ENCODE measurements around the gene FAU. TPM values are rescaled to one million over a fixed set of nuclear protein-coding genes. Genes with fewer than 3 reads are reported as not detected.
A peak's percentile ranks its signal among the peaks of the same experiment; 100 is the strongest.

Gene FAU
- total RNA-seq, 4 donors from 2014 or later, result 353 to 521 (median 436) TPM

DNA sequence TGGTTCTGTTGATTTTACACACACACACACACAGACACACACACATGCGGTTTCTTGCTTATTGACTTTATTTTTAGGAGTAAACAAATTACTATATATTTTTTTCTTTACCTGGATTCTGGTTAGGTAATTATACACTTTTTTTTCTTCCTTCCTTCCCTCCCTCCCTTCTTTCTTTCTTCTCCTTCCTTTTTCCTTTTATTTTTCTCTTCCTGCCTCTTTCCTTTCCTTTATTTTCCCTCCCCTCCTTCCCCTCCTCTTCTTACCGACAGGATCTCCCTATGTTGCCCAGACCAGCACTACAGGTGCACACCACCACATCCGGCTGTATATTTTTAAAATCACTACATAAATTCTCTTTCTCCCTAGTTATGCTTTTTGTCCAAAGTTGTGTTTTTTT lies 45.0 kb upstream of the FAU start:
- intact Hi-C loops (cut with DNase I; ENCODE audit: low total_unique reads), result no loop called here
- Histone ChIP-seq H3K4me3 (no peak overlapping the region), H3K27me3 (no peaks in the 10 kb centered on the region), H3K4me1 (no peaks in the 10 kb centered on the region), H3K36me3 (no peaks in the 10 kb centered on the region), H3K9me3 (no peaks in the 10 kb centered on the region), H3K27ac (no peak overlapping the region)
- no peak for ATAC-seq
- DNase-seq, result no peak
- TF ChIP-seq, protein P1, sequence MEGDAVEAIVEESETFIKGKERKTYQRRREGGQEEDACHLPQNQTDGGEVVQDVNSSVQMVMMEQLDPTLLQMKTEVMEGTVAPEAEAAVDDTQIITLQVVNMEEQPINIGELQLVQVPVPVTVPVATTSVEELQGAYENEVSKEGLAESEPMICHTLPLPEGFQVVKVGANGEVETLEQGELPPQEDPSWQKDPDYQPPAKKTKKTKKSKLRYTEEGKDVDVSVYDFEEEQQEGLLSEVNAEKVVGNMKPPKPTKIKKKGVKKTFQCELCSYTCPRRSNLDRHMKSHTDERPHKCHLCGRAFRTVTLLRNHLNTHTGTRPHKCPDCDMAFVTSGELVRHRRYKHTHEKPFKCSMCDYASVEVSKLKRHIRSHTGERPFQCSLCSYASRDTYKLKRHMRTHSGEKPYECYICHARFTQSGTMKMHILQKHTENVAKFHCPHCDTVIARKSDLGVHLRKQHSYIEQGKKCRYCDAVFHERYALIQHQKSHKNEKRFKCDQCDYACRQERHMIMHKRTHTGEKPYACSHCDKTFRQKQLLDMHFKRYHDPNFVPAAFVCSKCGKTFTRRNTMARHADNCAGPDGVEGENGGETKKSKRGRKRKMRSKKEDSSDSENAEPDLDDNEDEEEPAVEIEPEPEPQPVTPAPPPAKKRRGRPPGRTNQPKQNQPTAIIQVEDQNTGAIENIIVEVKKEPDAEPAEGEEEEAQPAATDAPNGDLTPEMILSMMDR (IDR thresholded peaks at IDR 0.05 in 4 of 5, conservative IDR thresholded peaks at IDR 0.05 in 1 of 5), result no peak
- TF ChIP-seq POLR2A (IDR thresholded peaks at IDR 0.05), result no peak
- in situ Hi-C loops (cut with MboI; ENCODE audit: low sequenced_read_pairs in 4 of 4), result no loop called here

DNA sequence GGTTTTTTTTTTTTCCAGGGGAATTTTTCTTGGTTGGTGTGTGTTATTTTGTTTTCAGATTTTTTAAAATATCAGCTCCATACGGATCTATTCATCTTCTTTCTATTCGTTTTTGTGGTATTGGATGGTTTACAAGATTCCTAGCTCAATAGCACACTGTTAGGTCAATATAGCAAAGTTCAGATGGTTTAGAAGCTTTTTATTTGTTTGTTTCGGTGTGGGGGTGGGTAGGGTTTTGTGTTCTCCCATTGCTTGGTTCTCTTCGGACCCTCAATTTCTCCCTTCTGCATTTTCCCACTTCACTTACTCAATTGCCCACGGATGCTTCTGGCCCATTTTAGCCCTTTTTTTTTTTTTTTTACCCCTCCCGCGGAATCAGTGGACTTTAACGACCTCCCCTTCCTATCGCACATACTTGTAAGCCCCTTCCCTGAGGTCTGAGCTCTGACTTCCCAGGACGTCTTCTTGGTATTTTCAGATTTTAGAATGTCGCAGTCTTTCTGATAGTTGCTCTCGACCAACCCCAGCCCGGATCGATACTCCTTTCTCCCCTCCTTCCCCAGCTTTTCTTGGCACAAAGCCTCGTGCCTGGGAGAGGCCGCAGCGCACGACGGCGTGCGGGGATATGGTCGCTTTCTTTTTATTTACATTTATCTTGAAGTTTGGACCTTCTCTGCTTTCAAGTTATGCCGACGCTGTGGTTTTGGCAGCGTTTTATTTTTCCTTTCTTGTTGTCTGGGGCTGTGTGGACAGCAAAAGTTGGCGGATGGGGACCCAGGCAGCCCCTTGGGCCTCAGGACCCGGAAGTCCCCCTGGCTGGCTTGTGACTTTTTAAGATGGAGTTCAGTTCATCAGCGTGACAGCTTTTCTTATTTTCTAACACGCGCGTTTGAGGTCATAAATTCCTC lies 43.7 kb upstream of the FAU start:
- Histone ChIP-seq H3K4me1 (no peaks in the 10 kb centered on the region), H3K36me3 (no peaks in the 10 kb centered on the region), H3K9me3 (no peaks in the 10 kb centered on the region), H3K27me3 (no peaks in the 10 kb centered on the region), H3K4me3 (peak overlapping the region; percentile 40 to 51 (median 44)), H3K27ac (no peak overlapping the region)
- TF ChIP-seq, protein P1 (IDR thresholded peaks at IDR 0.05 in 4 of 5, conservative IDR thresholded peaks at IDR 0.05 in 1 of 5), result no peak
- TF ChIP-seq POLR2A (IDR thresholded peaks at IDR 0.05), result no peak
- intact Hi-C loops (cut with DNase I; ENCODE audit: low total_unique reads), result no loop called here
- in situ Hi-C loops (cut with MboI; ENCODE audit: low sequenced_read_pairs in 4 of 4), result no loop called here
- DNase-seq (peak in 1 of 2 donors; percentile 6), ATAC-seq (no peak)

GRCh38 chr11:65163684-65164083 lies 41.8 kb upstream of the FAU start:
- H3K4me3 ChIP-seq, result no peak overlapping the region
- no peaks in the 10 kb centered on the region for H3K9me3 ChIP-seq
- H3K36me3 ChIP-seq, result no peaks in the 10 kb centered on the region
- TF ChIP-seq POLR2A (IDR thresholded peaks at IDR 0.05), result no peak
- TF ChIP-seq, protein P1 (IDR thresholded peaks at IDR 0.05 in 4 of 5, conservative IDR thresholded peaks at IDR 0.05 in 1 of 5), result no peak
- H3K4me1 ChIP-seq, result no peaks in the 10 kb centered on the region
- no peaks in the 10 kb centered on the region for H3K27me3 ChIP-seq
- intact Hi-C loops (cut with DNase I; ENCODE audit: low total_unique reads), result no loop called here
- H3K27ac ChIP-seq, result no peak overlapping the region
- in situ Hi-C loops (cut with MboI; ENCODE audit: low sequenced_read_pairs in 4 of 4), result no loop called here
- DNase-seq (no peak), ATAC-seq (no peak)

DNA sequence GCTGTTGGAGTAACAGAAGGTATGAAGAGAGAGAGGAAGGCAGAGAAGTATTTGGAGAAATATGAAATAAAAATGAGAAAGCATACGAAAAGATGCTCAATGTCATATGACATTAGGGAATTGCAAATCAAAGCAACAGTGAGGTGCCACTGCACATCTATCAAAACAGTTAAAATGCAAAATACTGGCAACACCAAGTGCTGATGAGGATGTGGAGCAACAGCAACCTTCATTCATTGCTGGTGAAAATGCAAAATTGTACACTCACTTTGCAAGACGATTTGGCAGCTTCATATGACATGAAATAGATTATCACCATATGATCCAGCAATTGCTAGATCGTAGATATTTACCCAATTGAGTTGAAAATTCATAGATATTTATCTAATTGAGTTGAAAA lies 38.7 kb upstream of the FAU start:
- H3K36me3 ChIP-seq, result no peaks in the 10 kb centered on the region
- no peaks in the 10 kb centered on the region for H3K27me3 ChIP-seq
- intact Hi-C loops (cut with DNase I; ENCODE audit: low total_unique reads) (no loop called here), in situ Hi-C loops (cut with MboI; ENCODE audit: low sequenced_read_pairs in 4 of 4) (no loop called here)
- DNase-seq, result no peak
- H3K4me1 ChIP-seq, result no peaks in the 10 kb centered on the region
- no peaks in the 10 kb centered on the region for H3K9me3 ChIP-seq
- H3K4me3 ChIP-seq, result no peak overlapping the region
- no peak overlapping the region for H3K27ac ChIP-seq
- ATAC-seq, result no peak
- TF ChIP-seq POLR2A (IDR thresholded peaks at IDR 0.05), result no peak
- TF ChIP-seq, protein P1 (IDR thresholded peaks at IDR 0.05 in 4 of 5, conservative IDR thresholded peaks at IDR 0.05 in 1 of 5), result no peak
